A673 (cell line): ENCODE results near the gene EYA3.

Experiments
- EZH2 ChIP-seq: fragments of 200-600 bp; sonication (generic); IDR thresholded peaks from 2 replicates; pipeline ENCODE4 v1.6.1; 2017; ENCODE audit warnings: borderline replicate concordance, low read depth, mild to moderate bottlenecking, mixed read lengths, antibody characterized with exemption, low read length; ENCODE audit not compliant: poor library complexity, severe bottlenecking
- TF ChIP-seq, protein P1 (sequence below): fragments of 300-800, 200-600 bp; sonication (generic); conservative IDR thresholded peaks from 2 replicates; pipeline ENCODE4 v1.5.1; 2017; ENCODE audit warnings: low read depth, mild to moderate bottlenecking, antibody characterized with exemption, low read length, moderate library complexity, mixed read lengths

DNA sequence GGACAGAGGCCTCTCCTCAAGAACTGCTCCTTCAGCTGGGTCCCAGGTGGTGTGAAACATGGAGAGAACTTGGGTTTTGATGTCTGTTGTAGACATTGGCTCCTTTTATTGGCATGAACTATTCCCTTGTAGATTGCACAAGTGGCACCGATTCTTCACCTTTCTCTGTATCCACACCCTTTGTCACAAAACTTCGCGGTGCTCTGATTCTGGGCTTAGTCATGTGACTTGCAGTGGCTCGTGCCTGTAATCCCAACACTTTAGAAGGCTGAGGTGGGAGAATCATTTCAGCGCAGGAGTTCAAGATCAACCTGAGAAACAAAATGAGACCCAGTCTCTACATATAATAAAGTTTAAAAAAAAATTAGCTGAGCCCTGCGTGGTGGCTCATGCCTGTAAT is 42.5 kb upstream of the EYA3 start:
- TF ChIP-seq, protein P1, sequence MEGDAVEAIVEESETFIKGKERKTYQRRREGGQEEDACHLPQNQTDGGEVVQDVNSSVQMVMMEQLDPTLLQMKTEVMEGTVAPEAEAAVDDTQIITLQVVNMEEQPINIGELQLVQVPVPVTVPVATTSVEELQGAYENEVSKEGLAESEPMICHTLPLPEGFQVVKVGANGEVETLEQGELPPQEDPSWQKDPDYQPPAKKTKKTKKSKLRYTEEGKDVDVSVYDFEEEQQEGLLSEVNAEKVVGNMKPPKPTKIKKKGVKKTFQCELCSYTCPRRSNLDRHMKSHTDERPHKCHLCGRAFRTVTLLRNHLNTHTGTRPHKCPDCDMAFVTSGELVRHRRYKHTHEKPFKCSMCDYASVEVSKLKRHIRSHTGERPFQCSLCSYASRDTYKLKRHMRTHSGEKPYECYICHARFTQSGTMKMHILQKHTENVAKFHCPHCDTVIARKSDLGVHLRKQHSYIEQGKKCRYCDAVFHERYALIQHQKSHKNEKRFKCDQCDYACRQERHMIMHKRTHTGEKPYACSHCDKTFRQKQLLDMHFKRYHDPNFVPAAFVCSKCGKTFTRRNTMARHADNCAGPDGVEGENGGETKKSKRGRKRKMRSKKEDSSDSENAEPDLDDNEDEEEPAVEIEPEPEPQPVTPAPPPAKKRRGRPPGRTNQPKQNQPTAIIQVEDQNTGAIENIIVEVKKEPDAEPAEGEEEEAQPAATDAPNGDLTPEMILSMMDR, result no peak
- no peak for TF ChIP-seq EZH2
